WTC11 (cell line): ENCODE results near the gene PTGES3L. TPM values are rescaled to one million over a fixed set of nuclear protein-coding genes. Genes with fewer than 3 reads are reported as not detected.

Experiments
- ATAC-seq: fragments of 200-7000 bp; cut with Tn5 transposase; 2 replicates; pipeline ENCODE4 v1.10.0; 2021; ENCODE audit warnings: mild to moderate bottlenecking, moderate library complexity
- CTCF ChIA-PET: fragments of 300-600 bp; sonication (Branson Sonifier 250); formaldehyde crosslinking; loops from one replicate; lab custom pipeline; 2021; ENCODE audit warnings: antibody characterized with exemption; lab: Charles Lee
- POLR2A ChIA-PET: fragments of 350-600 bp; sonication (Branson Sonifier 250); formaldehyde crosslinking; loops from one replicate; lab custom pipeline; 2021; ENCODE audit warnings: antibody characterized with exemption; lab: Charles Lee
- DNase-seq: peaks from one replicate; pipeline ENCODE4 v3.0.0; 2021; ENCODE audit warnings: low spot score
- H3K27ac Mint-ChIP-seq: 2 replicates; pipeline ENCODE4 v1.8.0; 2021; ENCODE audit warnings: mixed read lengths
- H3K27me3 Mint-ChIP-seq: 2 replicates; pipeline ENCODE4 v1.8.0; 2021; ENCODE audit warnings: low read depth, mild to moderate bottlenecking, moderate library complexity, mixed read lengths
- H3K36me3 Mint-ChIP-seq: 2 replicates; pipeline ENCODE4 v1.8.0; 2021; ENCODE audit warnings: mixed read lengths
- H3K4me1 Mint-ChIP-seq: 2 replicates; pipeline ENCODE4 v1.8.0; 2022; ENCODE audit warnings: mixed read lengths
- H3K4me3 Mint-ChIP-seq: 2 replicates; pipeline ENCODE4 v1.8.0; 2021; ENCODE audit warnings: mild to moderate bottlenecking, moderate library complexity, mixed read lengths
- H3K9me3 Mint-ChIP-seq: 2 replicates; pipeline ENCODE4 v1.8.0; 2021; ENCODE audit warnings: mixed read lengths
- CREB1 ChIP-seq: sonication (generic); formaldehyde crosslinking; IDR thresholded peaks from 2 replicates; pipeline ENCODE4 v1.8.0; 2023; ENCODE audit warnings: mild to moderate bottlenecking, missing genetic modification reagents
- FOXK1 ChIP-seq: sonication (generic); formaldehyde crosslinking; IDR thresholded peaks from 2 replicates; pipeline ENCODE4 v1.8.0; 2022; ENCODE audit warnings: mild to moderate bottlenecking, moderate library complexity, missing genetic modification reagents
- FOXP1 ChIP-seq: sonication (generic); formaldehyde crosslinking; IDR thresholded peaks from 2 replicates; pipeline ENCODE4 v1.8.0; 2022; ENCODE audit warnings: missing genetic modification reagents, mild to moderate bottlenecking, moderate library complexity, borderline replicate concordance
- GABPB1 ChIP-seq: sonication (generic); formaldehyde crosslinking; IDR thresholded peaks from 2 replicates; pipeline ENCODE4 v1.8.1; 2023; ENCODE audit warnings: mild to moderate bottlenecking, missing genetic modification reagents
- KAT7 ChIP-seq: sonication (generic); formaldehyde crosslinking; IDR thresholded peaks from 2 replicates; pipeline ENCODE4 v1.8.1; 2023; ENCODE audit warnings: missing genetic modification reagents, mild to moderate bottlenecking, borderline replicate concordance
- MYBL2 ChIP-seq: sonication (generic); formaldehyde crosslinking; IDR thresholded peaks from 2 replicates; pipeline ENCODE4 v1.8.1; 2023; ENCODE audit warnings: mild to moderate bottlenecking, moderate library complexity, missing genetic modification reagents
- OVOL2 ChIP-seq: fragments of 250-450 bp; sonication (Bioruptor Pico); IDR thresholded peaks from 2 replicates; pipeline ENCODE4 v1.9.0; 2021; ENCODE audit warnings: mild to moderate bottlenecking, borderline replicate concordance
- SP1 ChIP-seq: sonication (generic); formaldehyde crosslinking; conservative IDR thresholded peaks from 2 replicates; pipeline ENCODE4 v1.8.1; 2022; ENCODE audit warnings: missing genetic modification reagents
- TEAD1 ChIP-seq: sonication (generic); formaldehyde crosslinking; IDR thresholded peaks from 2 replicates; pipeline ENCODE4 v1.8.0; 2022; ENCODE audit warnings: mild to moderate bottlenecking, missing genetic modification reagents
- TEAD4 ChIP-seq: sonication (generic); formaldehyde crosslinking; IDR thresholded peaks from 2 replicates; pipeline ENCODE4 v1.8.0; 2022; ENCODE audit warnings: mild to moderate bottlenecking, missing genetic modification reagents
- TP53 ChIP-seq: sonication (generic); formaldehyde crosslinking; IDR thresholded peaks from 2 replicates; pipeline ENCODE4 v1.8.1; 2023; ENCODE audit warnings: mild to moderate bottlenecking, missing genetic modification reagents
- ZNF138 ChIP-seq: sonication (generic); formaldehyde crosslinking; conservative IDR thresholded peaks from 2 replicates; pipeline ENCODE4 v1.8.1; 2022; ENCODE audit warnings: mild to moderate bottlenecking, moderate library complexity, missing genetic modification reagents
- ZNF232 ChIP-seq: sonication (generic); formaldehyde crosslinking; IDR thresholded peaks from 2 replicates; pipeline ENCODE4 v1.8.0; 2022; ENCODE audit warnings: mild to moderate bottlenecking, missing genetic modification reagents
- ZNF532 ChIP-seq: fragments of 250-450 bp; sonication (Bioruptor Pico); IDR thresholded peaks from 2 replicates; pipeline ENCODE4 v1.9.0; 2021; ENCODE audit warnings: mild to moderate bottlenecking, borderline replicate concordance
- ZNF671 ChIP-seq: fragments of 250-450 bp; sonication (Bioruptor Pico); IDR thresholded peaks from 2 replicates; pipeline ENCODE4 v1.8.0; 2021; ENCODE audit warnings: mild to moderate bottlenecking
- total RNA-seq: library from RNA; stranded (reverse); gene quantifications from 3 replicates; pipeline ENCODE4 v1.2.3, GENCODE V29; 2021
- TF ChIP-seq, protein P1 (sequence below): sonication (generic); formaldehyde crosslinking; IDR thresholded peaks from 2 replicates; pipeline ENCODE4 v1.8.1; 2023; ENCODE audit warnings: mild to moderate bottlenecking, missing genetic modification reagents, moderate library complexity
- TF ChIP-seq, protein P2 (sequence below): sonication (generic); formaldehyde crosslinking; IDR thresholded peaks from 2 replicates; pipeline ENCODE4 v1.8.0; 2023; ENCODE audit warnings: missing genetic modification reagents, mild to moderate bottlenecking, borderline replicate concordance
- TF ChIP-seq, protein P3 (sequence below): sonication (generic); formaldehyde crosslinking; IDR thresholded peaks from 2 replicates; pipeline ENCODE4 v1.8.0; 2022; ENCODE audit warnings: mild to moderate bottlenecking, missing genetic modification reagents
- TF ChIP-seq, protein P4 (sequence below): sonication (generic); formaldehyde crosslinking; conservative IDR thresholded peaks from 2 replicates; pipeline ENCODE4 v1.8.1; 2023; ENCODE audit warnings: mild to moderate bottlenecking, low read depth, missing genetic modification reagents, moderate library complexity

PTGES3L gene
- total RNA-seq, 1 experiment from 2014 or later: 2.1 TPM

DNA sequence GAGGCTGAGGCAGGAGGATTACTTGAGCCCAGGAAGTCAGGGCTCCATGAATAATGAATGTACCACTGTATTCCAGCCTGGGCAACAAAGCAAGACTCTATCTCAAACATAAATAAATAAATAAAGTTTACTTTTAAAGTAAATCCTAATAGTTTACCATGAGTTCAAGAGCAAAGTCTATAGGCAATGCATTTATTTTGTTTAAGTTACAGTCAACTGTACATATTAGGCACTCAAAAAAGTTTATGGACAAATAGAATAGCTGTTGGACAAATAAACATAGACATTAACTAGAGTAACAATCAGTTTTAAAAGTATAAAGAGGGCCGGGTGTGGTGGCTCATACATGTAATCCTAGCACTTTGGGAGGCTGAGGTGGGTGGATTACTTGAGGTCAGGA lies 12.0 kb downstream of the PTGES3L start:
- H3K27ac Mint-ChIP-seq: no peak overlapping the region
- peaks cover 5% of the 10 kb centered on the region for H3K4me1 Mint-ChIP-seq
- TF ChIP-seq SP1: no peak
- peaks cover 7% of the 10 kb centered on the region for H3K36me3 Mint-ChIP-seq
- ChIA-PET POLR2A (no interaction called here), CTCF (no interaction called here)
- no peaks in the 10 kb centered on the region for H3K9me3 Mint-ChIP-seq
- ATAC-seq (no peak), DNase-seq (no peak)
- no peak overlapping the region for H3K4me3 Mint-ChIP-seq
- no peaks in the 10 kb centered on the region for H3K27me3 Mint-ChIP-seq

DNA sequence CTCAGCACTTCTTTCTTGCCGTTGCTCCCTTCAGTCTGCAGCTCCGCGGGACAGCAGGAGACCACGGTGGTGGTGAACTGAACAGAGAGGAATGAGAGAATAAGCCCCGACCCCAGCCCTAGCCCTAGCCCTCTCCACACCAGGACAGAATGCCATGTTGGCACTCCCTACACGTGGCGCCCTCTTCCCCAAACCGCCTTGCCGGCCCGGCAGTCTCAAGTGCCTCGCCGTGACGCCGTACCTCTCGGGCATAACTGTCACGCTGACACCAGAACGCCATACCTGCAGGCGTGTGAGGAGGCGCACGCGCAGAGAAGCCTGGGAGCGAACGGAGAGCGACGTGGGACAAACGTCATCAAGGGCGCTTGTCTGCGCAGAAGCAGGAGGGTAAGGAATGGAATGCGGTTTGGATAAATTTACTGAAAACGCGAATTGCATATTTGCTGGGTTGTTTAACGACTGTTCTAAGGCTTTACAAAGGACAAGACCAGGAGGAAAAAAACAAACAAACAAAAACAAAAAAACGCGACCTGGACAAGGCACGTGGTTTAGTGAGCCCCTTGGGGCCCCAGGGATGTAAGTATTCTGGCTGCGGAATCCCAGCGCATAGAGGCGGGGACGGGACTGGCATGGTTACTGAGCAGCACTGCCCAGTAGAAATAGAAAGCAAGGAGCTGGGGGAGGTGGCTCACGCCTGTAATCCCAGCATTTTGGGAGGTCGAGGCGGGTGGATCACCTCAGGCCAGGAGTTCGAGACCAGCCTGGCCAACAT lies 15.5 kb downstream of the PTGES3L start, which contains the start of gene AARSD1:
TSS of gene AARSD1 (minus strand) at position 294 of the 772 bp plus-strand sequence. CDS start at position 280, 14 bp downstream.
- POLR2A ChIA-PET: interaction anchor here (0.8 kb wide), 1 partner anchor 387 kb away, joined by 3 read pairs; the partner anchor contains the start of gene PSMC3IP
- peak; percentile 66; the same call in 1 of the 2 replicates for TF ChIP-seq CREB1 (CRISPR knock-in tag)
- TF ChIP-seq FOXK1 (CRISPR knock-in tag): peak; percentile 92
- TF ChIP-seq TEAD1 (CRISPR knock-in tag): peak; percentile 96
- no peak for TF ChIP-seq KAT7 (CRISPR knock-in tag)
- TF ChIP-seq, protein P1, sequence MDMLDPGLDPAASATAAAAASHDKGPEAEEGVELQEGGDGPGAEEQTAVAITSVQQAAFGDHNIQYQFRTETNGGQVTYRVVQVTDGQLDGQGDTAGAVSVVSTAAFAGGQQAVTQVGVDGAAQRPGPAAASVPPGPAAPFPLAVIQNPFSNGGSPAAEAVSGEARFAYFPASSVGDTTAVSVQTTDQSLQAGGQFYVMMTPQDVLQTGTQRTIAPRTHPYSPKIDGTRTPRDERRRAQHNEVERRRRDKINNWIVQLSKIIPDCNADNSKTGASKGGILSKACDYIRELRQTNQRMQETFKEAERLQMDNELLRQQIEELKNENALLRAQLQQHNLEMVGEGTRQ (CRISPR knock-in tag): peak; percentile 37; the same call in 1 of the 2 replicates
- no peak for TF ChIP-seq ZNF532
- TF ChIP-seq FOXP1: peak; percentile 42; the same call in 1 of the 2 replicates
- peak; percentile 60; the same call in 1 of the 2 replicates for TF ChIP-seq ZNF232
- 0 out of 2 replicates have a peak, but pooled peaks have one; percentile 40 for TF ChIP-seq MYBL2 (CRISPR knock-in tag)
- TF ChIP-seq, protein P2, sequence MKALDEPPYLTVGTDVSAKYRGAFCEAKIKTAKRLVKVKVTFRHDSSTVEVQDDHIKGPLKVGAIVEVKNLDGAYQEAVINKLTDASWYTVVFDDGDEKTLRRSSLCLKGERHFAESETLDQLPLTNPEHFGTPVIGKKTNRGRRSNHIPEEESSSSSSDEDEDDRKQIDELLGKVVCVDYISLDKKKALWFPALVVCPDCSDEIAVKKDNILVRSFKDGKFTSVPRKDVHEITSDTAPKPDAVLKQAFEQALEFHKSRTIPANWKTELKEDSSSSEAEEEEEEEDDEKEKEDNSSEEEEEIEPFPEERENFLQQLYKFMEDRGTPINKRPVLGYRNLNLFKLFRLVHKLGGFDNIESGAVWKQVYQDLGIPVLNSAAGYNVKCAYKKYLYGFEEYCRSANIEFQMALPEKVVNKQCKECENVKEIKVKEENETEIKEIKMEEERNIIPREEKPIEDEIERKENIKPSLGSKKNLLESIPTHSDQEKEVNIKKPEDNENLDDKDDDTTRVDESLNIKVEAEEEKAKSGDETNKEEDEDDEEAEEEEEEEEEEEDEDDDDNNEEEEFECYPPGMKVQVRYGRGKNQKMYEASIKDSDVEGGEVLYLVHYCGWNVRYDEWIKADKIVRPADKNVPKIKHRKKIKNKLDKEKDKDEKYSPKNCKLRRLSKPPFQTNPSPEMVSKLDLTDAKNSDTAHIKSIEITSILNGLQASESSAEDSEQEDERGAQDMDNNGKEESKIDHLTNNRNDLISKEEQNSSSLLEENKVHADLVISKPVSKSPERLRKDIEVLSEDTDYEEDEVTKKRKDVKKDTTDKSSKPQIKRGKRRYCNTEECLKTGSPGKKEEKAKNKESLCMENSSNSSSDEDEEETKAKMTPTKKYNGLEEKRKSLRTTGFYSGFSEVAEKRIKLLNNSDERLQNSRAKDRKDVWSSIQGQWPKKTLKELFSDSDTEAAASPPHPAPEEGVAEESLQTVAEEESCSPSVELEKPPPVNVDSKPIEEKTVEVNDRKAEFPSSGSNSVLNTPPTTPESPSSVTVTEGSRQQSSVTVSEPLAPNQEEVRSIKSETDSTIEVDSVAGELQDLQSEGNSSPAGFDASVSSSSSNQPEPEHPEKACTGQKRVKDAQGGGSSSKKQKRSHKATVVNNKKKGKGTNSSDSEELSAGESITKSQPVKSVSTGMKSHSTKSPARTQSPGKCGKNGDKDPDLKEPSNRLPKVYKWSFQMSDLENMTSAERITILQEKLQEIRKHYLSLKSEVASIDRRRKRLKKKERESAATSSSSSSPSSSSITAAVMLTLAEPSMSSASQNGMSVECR: peak; percentile 95
- TF ChIP-seq, protein P3, sequence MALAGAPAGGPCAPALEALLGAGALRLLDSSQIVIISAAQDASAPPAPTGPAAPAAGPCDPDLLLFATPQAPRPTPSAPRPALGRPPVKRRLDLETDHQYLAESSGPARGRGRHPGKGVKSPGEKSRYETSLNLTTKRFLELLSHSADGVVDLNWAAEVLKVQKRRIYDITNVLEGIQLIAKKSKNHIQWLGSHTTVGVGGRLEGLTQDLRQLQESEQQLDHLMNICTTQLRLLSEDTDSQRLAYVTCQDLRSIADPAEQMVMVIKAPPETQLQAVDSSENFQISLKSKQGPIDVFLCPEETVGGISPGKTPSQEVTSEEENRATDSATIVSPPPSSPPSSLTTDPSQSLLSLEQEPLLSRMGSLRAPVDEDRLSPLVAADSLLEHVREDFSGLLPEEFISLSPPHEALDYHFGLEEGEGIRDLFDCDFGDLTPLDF (CRISPR knock-in tag): 0 out of 2 replicates have a peak, but pooled peaks have one; percentile 39
- no peak for TF ChIP-seq TEAD4 (CRISPR knock-in tag)
- peak; percentile 87 for TF ChIP-seq ZNF138
- TF ChIP-seq, protein P4, sequence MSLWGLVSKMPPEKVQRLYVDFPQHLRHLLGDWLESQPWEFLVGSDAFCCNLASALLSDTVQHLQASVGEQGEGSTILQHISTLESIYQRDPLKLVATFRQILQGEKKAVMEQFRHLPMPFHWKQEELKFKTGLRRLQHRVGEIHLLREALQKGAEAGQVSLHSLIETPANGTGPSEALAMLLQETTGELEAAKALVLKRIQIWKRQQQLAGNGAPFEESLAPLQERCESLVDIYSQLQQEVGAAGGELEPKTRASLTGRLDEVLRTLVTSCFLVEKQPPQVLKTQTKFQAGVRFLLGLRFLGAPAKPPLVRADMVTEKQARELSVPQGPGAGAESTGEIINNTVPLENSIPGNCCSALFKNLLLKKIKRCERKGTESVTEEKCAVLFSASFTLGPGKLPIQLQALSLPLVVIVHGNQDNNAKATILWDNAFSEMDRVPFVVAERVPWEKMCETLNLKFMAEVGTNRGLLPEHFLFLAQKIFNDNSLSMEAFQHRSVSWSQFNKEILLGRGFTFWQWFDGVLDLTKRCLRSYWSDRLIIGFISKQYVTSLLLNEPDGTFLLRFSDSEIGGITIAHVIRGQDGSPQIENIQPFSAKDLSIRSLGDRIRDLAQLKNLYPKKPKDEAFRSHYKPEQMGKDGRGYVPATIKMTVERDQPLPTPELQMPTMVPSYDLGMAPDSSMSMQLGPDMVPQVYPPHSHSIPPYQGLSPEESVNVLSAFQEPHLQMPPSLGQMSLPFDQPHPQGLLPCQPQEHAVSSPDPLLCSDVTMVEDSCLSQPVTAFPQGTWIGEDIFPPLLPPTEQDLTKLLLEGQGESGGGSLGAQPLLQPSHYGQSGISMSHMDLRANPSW: no peak
- TF ChIP-seq OVOL2 (CRISPR knock-in tag): no peak
- TF ChIP-seq GABPB1 (CRISPR knock-in tag): no peak
- peak; percentile 83; the same call in 1 of the 2 replicates for TF ChIP-seq TP53 (CRISPR knock-in tag)
- no peak for TF ChIP-seq ZNF671 (CRISPR knock-in tag)

More for the DNA sequence above, 15.5 kb downstream of the PTGES3L start, which contains the start of gene AARSD1:
- peaks cover 5% of the 10 kb centered on the region for H3K4me1 Mint-ChIP-seq
- peaks cover 34% of the 10 kb centered on the region for H3K36me3 Mint-ChIP-seq
- DNase-seq: peak; percentile 84
- H3K9me3 Mint-ChIP-seq: no peaks in the 10 kb centered on the region
- no peaks in the 10 kb centered on the region for H3K27me3 Mint-ChIP-seq
- CTCF ChIA-PET: interaction anchor here (0.5 to 1.1 kb wide), 4 partner anchors 34 to 283 kb away, joined by 3 read pairs; partner anchors contain the start of gene RPL27
- H3K4me3 Mint-ChIP-seq: peak within 1 kb of the TSS; percentile 89
- H3K27ac Mint-ChIP-seq: peak within 1 kb of the TSS; percentile 96
- ATAC-seq: peak; percentile 94
